Omental fat pad (tissue), 4 donors: Measurements from ENCODE around the gene CHST11. TPM values are rescaled to one million over a fixed set of nuclear protein-coding genes. Genes with fewer than 3 reads are reported as not detected.

ENCODE experiments used
- ATAC-seq: fragments of 150-250 bp; one replicate; pipeline ENCODE4 v1.9.1; 2016; ENCODE audit warnings: mild to moderate bottlenecking, moderate library complexity; ENCODE audit not compliant: low FRiP score
- DNase-seq: peaks from one replicate; pipeline ENCODE4 v3.0.0-alpha.2; 2019; ENCODE audit warnings: low spot score
- total RNA-seq, 4 donors: library from RNA; depleted of rRNA; stranded (reverse); fragments of >200 nt; gene quantifications; one replicate each; pipeline ENCODE4 v1.1.0, GENCODE V29; 2016
- TF ChIP-seq, protein P1 (sequence below), 3 donors: fragments of 450-650 bp; IDR thresholded peaks; one replicate each; pipeline ENCODE4 v1.5.1; 2016 to 2017; ENCODE audit warnings: antibody characterized with exemption in 3 of 3, mild to moderate bottlenecking in 3 of 3, moderate library complexity in 2 of 3

The CHST11 gene
- total RNA-seq, 4 donors from 2014 or later, result 12.2 to 58.6 (median 30.1) TPM

DNA sequence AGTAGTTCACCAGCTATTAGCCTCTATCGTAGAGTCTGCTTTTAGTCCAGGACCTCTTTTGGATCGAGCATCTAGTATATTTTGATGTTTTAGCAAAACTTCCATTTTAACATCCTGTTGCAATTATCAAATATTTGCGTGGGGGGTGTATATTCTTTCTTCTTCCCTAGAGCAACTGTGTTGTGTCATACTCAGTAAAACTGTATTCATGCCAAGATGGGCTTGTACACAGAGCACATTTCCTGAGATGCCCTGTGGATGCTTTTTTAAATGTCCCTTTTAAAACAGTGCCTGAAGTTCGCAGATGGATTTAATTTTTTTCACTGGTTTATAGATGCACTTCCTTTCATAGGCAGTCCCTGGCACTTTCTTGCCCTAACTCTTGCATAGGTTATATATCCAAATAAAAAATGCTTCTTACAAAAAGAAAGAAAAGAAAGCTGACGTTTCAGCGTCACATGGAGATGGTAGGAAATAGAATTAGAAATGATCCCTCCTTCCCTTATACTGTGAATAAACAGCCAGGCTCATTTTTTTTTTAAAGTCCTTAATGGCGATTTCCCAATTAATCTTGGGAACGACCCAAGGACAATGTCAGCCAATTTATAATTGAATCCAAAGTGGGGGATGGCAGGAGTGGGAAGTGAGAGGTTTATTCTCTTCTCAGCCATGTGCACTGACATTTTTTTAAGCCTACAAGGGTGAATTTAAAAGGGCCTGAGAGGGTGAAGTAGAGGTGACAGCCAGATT lies 254.4 kb downstream of the CHST11 start:
- TF ChIP-seq, protein P1, sequence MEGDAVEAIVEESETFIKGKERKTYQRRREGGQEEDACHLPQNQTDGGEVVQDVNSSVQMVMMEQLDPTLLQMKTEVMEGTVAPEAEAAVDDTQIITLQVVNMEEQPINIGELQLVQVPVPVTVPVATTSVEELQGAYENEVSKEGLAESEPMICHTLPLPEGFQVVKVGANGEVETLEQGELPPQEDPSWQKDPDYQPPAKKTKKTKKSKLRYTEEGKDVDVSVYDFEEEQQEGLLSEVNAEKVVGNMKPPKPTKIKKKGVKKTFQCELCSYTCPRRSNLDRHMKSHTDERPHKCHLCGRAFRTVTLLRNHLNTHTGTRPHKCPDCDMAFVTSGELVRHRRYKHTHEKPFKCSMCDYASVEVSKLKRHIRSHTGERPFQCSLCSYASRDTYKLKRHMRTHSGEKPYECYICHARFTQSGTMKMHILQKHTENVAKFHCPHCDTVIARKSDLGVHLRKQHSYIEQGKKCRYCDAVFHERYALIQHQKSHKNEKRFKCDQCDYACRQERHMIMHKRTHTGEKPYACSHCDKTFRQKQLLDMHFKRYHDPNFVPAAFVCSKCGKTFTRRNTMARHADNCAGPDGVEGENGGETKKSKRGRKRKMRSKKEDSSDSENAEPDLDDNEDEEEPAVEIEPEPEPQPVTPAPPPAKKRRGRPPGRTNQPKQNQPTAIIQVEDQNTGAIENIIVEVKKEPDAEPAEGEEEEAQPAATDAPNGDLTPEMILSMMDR (IDR thresholded peaks at IDR 0.05), result no peak
- ATAC-seq, result peak; percentile 44

DNA sequence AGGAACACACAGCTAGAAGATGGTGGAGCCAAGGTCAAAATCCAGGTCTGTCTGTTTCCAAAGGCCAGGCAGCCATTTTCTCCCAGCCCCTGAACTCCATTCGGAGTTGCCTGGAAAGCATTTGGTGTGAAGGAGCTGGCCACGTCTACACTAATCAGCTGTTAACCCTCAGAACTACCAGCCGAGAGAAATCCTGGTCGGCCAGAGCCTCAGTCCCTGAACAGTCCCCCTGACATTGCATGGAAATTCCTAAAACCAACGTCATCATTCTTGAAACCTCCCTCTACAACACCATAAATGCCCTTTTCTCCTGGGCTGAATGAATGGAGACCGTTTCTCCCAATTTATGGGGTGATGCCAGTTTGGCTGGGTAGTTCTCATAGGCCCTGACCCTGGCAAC lies 255.7 kb downstream of the CHST11 start:
- ATAC-seq, result no peak
- no peak for DNase-seq
- TF ChIP-seq, protein P1 (IDR thresholded peaks at IDR 0.05), result no peak

More for the DNA sequence above, 254.4 kb downstream of the CHST11 start:
- no peak for DNase-seq

DNA sequence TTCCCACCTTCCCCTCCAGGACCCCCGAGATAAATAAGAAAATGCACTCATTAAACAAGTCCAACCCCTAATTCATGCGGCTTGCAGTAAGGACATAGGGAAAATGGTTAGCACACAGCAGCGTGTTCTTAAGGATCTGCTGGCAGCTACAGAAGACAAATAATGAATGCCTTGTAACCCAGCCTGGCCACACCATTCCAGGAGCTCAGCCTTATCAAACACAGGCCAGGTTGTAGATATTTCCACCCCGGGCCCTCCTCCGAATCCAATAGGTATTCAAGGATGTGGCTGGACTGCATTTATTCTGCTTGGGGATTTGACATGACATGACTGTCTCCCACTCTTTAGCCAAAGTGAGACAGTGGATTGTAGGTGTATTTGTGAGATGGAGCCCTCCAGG lies 256.2 kb downstream of the CHST11 start:
- no peak for DNase-seq
- TF ChIP-seq, protein P1 (IDR thresholded peaks at IDR 0.05), result no peak
- no peak for ATAC-seq

DNA sequence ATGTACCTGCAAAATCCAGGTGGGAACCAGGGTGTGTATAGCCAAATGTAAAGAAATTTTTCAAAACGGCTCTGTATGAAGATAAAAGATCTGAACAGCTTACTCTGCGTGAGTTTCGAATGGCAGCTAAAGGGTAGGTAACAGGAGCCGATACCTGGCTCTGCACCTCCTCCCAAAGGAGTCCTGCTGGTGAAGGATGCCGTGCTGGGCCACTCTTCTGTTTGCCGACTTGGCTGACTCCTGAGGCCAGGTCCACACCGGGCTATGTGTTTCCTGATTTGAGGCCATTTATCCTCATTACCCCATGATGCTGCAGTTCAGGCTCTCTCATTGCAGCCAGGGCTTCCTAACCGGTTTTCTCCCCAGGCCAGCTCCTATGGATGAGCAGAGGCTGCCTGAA lies 256.7 kb downstream of the CHST11 start:
- TF ChIP-seq, protein P1 (IDR thresholded peaks at IDR 0.05), result no peak
- no peak for DNase-seq

DNA sequence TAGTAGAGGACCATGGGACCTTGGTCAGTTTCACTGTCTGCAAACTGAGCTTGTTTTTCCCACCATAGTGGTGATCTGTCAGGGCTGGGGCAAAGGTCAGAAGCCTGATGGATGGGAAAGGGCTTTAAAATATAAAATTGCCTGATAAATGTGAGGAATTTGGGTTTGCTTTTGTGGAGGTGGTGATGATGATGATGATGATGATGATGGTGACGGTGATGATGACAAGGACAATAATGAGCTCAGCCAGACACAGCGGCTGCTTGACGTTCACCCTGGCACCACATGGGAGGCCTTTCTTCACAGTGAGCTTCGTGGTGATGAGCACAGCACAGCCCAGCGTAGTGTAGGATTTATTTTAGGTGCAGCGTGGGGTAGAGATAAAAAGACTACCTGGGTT lies 257.6 kb downstream of the CHST11 start:
- no peak for ATAC-seq
- no peak for DNase-seq
- TF ChIP-seq, protein P1 (IDR thresholded peaks at IDR 0.05), result no peak

More for the DNA sequence above, 256.7 kb downstream of the CHST11 start:
- no peak for ATAC-seq

DNA sequence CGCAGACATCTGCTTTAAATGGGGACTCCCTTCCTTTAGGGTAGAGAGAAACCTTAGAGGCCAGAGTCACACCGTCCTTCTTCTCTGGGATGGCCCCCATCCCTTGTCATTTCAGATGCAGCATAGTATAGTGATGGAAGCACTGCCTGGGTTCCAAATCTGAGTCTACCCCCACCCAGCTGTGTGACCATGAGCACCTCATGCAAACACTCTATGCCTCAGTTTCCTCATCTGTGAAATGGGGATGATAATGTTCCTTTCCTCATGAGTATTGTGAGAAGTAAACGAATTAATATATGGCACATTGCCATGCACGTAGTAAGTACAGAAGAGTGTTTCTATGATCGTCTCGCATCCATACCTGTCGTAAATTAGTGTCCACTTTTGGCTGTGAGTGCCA lies 259.4 kb downstream of the CHST11 start:
- TF ChIP-seq, protein P1 (IDR thresholded peaks at IDR 0.05), result no peak
- DNase-seq (no peak), ATAC-seq (no peak)

DNA sequence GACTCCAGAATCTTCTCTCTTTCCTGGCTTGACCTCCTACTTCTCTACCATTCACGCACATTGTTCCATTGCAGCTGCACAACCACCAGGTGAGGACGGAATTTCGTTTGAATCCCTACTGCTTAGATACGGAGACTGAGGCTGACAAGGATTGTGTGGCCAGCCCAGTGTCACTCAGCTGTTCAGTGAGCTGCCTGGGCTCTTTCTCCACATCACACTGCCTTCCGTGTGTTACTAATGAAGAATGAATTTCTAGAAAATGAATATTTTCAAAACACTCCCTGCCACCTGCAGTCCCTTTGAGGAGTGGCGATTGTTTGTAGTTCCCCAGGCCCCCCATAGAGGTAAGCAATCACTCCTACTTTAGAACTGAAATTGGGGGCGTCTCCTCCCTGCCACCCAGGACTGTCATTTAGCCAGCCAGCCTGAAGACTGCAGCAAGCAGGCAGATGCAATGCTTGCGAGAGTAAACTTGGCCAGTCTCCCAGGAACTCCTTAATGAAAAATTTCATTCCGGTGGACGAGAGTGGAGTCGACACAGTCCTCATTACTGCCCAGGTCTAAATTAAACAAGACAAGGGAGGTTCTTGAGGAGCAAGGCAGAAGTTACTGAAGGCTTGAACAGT lies 261.7 kb downstream of the CHST11 start:
- TF ChIP-seq, protein P1 (IDR thresholded peaks at IDR 0.05), result no peak
- no peak for DNase-seq
- no peak for ATAC-seq
